8988T (cell line): Measurements from ENCODE around the gene NLGN4X.

Experiments
- DNase-seq: peaks from one replicate; pipeline ENCODE4 v3.0.0; 2011

The NLGN4X gene

GRCh38 chrX:5842601-5843000, 386.1 kb downstream of the NLGN4X start:
- no peak for DNase-seq
